ENCODE results near the gene SLC8A3. TPM values are rescaled to one million over a fixed set of nuclear protein-coding genes. Genes with fewer than 3 reads are reported as not detected.
"Not testable (repeated sequence)": the region's sequence is repeated elsewhere in the genome, so short reads cannot be mapped to it uniquely, and the experiment has no call there.

SLC8A3 gene, protein sequence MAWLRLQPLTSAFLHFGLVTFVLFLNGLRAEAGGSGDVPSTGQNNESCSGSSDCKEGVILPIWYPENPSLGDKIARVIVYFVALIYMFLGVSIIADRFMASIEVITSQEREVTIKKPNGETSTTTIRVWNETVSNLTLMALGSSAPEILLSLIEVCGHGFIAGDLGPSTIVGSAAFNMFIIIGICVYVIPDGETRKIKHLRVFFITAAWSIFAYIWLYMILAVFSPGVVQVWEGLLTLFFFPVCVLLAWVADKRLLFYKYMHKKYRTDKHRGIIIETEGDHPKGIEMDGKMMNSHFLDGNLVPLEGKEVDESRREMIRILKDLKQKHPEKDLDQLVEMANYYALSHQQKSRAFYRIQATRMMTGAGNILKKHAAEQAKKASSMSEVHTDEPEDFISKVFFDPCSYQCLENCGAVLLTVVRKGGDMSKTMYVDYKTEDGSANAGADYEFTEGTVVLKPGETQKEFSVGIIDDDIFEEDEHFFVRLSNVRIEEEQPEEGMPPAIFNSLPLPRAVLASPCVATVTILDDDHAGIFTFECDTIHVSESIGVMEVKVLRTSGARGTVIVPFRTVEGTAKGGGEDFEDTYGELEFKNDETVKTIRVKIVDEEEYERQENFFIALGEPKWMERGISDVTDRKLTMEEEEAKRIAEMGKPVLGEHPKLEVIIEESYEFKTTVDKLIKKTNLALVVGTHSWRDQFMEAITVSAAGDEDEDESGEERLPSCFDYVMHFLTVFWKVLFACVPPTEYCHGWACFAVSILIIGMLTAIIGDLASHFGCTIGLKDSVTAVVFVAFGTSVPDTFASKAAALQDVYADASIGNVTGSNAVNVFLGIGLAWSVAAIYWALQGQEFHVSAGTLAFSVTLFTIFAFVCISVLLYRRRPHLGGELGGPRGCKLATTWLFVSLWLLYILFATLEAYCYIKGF
- 0.06 TPM in 1 of 2 replicates, not detected in the other for total RNA-seq

DNA sequence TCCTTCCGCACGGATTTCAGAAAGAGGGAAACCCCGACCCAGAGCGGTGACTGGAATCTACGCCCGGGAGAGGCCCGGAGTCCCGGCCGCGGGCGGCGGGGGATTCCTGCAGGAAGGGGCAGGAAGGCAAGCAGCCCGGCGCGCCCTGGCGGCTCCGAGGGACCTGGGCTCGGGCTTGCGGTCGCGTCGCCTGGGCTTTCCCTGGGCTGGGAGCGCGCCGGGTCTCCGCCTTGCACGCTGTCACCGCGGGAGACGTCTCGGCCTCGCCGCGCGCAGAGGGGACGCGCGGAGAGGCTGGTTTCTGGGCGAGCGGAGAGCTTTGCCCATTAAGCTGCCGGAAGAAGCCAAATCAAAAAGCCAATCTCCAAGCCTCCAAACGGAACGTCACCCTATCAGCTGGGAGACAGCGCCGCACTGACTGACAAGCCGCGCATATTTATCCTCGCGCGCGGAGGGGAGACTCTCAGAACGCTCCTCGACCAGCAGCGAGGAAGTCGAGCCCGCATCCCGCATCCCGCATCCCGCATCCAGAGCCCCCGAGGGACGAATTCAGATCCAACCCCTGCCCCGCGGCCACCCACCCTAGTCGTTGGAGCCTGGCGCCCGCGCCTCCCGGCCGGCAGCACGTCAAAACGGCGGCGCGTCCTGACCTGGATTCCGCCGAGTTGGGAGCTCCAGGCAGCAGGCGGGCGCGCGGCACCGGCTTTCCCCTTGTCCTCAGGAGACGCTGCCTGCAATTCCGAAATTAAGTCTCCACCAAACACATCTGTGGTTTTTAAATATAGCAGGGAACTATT lies at the start of gene SLC8A3:
Gene SLC8A3, minus strand, starts transcription at position 293 of the 797 bp plus-strand sequence. CDS start 20,529 bp downstream, outside the sequence.
- no peak for DNase-seq (ENCODE audit: extremely low read depth, low read depth, low spot score)

DNA sequence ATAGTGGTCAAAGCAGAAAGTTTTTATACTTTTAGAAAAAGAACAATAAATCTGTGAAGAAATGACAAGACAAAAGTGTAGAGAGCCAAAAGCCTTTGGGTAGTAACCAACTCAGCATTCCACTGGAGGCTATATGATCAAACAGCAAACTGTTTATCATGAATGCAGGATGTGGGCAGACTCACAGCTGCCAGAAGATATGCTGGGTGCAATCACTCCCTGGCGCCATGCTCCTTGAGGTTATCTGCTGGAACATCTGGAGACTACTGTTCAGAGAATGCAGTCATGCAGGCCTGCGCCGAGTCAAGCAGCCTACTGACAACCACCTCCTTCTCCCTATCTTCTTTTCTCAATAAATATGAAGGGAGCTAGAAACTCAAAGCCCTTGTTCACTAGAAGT lies 49.0 kb upstream of the SLC8A3 start:
- no peak for DNase-seq (ENCODE audit: extremely low read depth, low read depth, low spot score)

DNA sequence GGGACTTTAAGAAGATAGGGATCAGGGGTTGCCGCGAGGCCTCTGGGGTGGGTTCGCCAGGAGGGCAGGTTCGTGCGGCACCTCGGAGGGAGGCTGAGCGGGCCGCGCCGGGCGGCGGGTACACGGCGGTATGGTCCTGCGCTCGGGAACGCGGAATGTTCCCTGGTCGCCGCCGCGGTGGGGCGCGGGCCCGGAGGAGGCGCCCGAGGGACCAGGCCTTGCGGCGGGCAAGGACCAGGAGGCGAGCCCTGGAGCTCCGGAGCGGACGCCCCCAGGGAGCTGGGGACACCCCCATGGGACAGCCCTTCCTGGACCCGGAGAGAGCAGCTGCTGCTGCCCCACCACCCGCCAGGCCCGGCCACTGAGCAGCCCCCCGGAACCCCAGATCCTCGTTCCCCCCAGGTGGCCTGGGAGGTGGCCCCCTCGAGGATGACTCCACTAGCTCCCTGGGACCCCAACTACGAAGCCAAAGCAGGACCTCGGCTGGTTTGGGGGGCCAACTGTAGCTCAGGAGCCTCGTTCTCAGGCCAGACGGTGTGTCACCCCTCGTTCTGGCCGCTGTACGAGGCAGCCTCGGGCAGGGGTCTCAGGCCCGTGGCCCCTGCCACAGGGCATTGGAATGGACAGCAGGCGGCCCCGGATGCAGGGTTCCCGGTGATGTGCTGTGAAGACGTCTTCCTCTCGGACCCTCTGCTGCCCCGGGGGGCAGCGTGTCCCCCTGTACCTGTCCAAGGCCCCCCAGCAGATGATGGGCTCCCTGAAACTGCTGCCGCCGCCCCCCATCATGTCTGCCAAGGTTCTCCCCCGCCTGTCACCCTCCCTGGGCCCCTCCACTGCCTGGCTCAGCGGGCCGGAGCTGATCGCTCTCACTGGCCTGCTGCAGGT lies 45.6 kb upstream of the SLC8A3 start:
- DNase-seq (ENCODE audit: extremely low read depth, low read depth, low spot score), result no peak

DNA sequence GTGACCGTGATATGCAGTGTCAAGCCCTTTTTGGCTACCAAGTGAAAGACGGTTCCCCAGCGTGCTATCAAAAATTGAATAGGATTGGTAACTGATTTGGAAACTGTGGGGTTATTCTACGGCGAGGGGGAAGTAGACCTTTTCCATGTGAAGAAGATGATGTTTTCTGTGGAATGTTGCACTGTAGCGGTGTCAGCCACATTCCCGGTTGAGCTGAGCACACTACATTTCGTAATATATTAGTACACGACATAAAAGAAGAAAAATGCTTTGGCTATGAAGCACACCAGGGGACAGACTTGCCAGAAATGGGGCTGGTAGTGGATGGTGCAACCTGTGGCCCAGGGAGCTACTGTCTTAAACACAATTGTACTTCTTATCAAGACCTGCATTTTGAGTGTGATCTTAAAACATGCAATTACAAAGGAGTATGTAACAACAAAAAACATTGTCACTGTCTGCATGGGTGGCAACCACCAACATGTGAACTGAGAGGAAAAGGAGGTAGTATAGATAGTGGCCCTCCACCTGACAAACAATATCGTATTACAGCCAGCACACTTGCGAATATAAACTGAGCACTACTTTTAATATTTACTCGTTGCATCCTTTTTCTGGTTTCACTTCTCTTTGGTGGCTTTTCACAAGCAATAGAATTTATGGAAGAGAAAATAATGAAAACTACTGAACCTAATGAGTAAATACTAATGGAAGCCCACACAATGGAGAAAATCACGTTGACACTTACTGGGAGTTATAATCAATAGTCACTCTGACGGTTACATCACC lies 43.2 kb upstream of the SLC8A3 start:
- not testable (repeated sequence) for DNase-seq (ENCODE audit: extremely low read depth, low read depth, low spot score)

DNA sequence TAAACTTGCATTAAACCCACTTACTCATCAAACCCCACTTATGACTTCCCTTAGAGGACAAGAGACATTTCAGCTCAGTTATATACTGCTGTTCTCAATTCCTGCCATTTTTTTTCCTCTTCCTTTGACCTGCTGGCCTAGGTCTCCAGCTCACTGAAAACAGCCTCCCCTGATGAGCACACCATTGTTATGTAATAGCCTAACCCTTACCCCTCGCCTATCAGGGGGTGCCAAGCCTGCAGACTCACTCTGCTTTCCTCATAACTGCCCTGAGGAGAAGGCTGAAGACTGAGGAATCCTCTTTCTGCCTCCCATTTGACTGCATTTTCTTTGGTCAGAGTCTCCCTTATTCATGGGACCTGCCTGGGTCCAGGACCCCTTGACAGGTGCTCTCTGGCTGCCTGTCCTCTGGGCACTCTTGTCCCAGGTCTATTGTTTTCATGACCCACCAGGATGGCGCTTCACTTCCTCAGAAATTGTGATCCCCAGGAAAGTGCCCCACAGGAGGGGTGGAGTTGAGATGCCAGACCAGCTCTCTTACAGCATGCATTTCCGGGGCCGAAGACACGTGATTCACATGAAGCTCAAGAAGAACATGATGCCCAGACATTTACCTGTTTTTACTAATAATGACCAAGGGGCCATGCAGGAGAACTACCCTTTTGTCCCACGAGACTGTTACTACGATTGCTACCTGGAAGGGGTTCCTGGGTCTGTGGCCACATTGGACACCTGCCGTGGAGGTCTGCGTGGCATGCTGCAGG lies 41.3 kb upstream of the SLC8A3 start:
- DNase-seq (ENCODE audit: extremely low read depth, low read depth, low spot score), result not testable (repeated sequence)

DNA sequence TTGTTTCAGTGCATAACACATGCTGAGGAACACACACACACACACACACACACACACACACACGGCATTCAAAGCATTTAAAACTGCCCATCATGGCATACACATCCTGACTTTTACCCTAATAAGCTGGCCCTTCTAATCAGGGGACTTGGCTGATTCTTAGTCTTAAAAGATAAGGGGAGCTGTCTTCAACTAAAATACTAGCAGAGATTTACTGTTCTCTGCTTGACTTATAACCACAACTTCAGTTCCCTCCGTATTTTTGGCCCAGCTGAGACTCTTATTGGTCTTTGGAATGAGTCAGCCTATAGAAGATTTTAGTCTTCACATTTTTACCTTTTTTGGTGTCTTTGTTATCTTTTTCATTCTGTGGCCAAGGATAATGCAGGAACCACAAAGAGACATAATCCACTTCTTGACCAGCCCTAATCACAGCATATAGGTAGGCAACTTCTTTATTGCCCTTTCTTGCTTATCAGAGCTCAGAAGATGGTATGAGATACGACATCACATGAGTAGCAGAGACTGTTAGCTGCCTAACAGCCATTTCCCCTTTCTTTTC lies 25.1 kb upstream of the SLC8A3 start:
- DNase-seq (ENCODE audit: extremely low read depth, low read depth, low spot score), result no peak

DNA sequence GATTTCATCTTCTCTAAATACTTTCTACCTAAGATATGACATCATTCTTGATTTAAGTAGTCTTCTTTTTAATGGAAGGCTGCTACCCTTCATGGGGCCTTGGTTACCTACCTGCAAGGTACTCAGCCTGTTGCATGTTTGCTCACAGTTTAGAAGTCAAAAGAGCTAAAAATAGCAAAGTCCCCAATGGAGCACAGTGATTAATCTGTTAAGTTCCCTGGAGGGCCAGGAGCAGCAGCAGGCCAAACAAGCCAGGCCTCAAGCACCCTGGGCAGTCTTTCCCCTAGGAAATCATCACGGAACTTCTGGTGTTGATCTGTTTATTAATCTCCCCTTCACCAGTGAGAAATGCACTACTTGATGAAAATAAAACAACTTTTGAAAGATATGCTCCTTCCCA lies 24.0 kb upstream of the SLC8A3 start:
- DNase-seq (ENCODE audit: extremely low read depth, low read depth, low spot score), result no peak

DNA sequence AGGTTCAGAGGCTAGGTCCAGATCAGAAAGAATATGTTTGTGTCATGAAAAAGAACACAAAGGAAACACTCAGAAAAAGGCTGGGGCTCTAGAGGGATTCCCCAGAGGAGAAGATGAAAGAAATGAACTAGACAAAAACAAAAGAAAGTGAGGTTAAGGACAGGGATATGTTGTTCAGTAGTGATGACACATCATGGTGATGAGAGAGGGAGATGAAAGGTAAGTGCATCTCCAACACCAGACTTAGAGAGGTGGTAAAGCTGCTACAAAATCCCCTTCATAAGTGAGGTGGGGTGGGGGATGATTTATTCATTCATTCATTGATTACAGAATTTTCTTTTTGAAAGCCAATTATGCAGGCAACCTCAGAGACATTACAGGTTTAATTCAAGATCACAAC lies 19.6 kb upstream of the SLC8A3 start:
- no peak for DNase-seq (ENCODE audit: extremely low read depth, low read depth, low spot score)

DNA sequence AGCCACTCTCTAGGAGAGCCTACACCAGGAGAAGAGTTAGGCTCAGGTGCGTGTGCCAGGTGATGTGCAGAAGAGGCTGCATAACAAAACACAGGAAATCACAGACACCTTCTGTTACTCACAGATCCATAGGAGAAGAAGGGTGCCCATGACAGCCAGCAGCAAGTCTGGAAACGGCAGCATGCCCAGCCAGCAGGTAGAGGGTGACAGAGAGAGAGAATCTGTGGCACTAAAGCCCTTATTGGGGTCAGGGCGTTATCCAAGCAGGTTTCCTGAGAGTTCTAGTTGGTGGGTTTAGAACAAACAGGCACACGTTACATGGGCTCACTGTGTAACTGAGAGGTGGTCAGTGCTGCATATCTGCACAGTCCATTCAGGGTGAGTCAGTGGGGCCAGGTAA lies 14.9 kb upstream of the SLC8A3 start:
- no peak for DNase-seq (ENCODE audit: extremely low read depth, low read depth, low spot score)

DNA sequence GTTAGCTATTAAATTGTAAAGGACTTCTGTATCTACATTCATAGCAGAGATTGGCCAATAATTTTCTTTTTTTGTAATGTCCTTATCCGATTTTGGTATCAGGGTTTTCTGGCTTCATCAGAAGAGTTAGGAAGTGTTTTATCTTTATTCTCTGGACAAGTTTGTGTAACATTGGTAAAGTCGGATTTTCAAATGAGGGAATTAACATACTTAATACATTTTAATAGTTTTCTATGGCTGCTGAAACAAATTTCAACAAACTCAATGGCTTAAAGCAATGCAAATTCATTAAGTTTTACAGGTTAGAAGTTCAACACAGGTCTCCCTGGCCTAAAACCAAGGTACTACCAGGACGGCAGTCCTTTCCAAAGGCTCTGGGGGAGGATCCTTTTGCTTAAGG lies 13.2 kb upstream of the SLC8A3 start:
- DNase-seq (ENCODE audit: extremely low read depth, low read depth, low spot score), result no peak

DNA sequence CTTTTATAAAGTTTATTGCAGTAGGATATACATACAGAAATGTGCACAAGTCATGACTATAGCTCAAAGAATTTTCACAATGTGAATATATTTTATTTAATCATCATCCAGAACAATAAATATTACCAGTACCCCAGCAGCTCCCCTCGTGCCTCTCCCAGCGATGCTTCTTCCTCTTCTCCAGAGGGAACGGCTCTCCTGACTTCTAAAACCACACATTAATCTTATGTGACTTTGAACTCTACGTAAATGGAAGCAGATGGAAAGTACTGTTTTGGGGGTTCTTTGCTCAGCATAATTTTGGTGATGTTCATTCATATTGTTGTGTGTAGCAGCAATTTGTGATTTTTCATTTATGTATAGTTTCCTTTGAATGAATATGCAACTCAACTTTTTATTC lies 4.6 kb upstream of the SLC8A3 start:
- DNase-seq (ENCODE audit: extremely low read depth, low read depth, low spot score), result no peak

DNA sequence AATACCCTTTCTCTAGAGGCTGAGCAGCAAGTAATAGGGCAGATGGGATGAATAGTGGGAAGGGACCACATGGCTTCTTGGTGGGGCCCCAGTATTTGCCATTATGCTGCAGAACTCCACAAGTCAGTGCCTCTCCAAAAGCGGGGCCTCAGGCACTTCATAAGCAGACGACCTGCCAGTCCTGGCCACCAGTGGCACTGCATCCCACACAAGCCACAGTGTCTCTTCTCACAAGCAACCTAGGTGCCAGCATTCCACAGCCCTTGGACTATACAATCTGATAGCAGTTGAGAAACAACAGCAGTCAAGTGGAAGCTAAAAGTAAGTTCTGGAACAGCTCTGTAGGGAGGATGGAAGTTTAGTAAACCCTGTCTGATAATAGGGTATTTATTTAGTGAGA lies 4.2 kb upstream of the SLC8A3 start:
- DNase-seq (ENCODE audit: extremely low read depth, low read depth, low spot score), result no peak

DNA sequence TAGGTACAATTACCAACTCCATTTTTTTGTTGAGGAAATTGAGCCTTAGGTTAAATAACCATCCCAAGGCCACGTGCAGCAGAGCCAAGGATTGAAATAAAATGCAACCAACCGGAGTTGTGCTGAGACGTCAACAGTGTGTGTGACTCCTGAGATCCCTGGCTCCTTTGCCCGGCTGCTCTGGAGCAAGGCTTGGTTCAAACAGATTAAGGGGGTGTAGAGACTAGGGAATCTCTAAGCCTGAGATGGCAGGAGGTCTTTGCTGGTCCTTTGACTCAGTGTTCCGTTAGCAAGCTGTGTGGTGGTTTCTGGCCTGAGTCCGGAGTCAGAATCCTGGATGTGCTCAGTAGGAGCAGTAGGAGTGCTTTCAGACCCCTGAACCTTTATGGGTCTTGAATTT lies 1.4 kb upstream of the SLC8A3 start:
- no peak for DNase-seq (ENCODE audit: extremely low read depth, low read depth, low spot score)

DNA sequence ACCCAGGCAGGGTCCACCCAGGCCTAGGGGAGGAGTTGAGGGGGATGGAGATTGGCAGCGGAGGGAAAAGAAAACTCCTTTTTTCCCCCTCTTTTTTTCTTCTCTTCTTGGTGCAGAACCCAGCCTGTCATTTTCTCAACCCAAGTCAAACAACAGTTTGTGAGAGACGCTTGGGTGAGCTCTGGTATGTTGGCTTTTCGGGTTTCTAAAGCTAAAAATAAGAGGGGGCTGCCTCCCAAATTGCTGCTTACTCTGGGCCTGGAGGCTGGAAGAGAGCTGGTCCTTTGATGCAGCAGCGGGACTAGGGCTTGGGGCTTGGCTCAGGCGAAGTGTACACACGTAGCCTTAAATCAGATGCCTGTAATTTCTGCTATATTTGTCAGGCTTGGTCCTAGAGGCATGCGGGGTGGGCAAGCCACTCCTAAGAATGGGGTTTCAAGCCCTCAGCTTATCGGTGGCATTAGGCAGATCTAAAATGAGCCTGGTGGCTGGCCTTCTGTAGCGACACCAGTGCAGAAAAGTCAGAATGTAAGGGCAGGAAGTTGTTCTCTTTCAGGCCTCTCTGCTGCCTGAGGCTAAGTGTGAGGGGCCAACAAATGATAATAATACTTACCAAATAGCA lies 816 bp upstream of the SLC8A3 start:
- no peak for DNase-seq (ENCODE audit: extremely low read depth, low read depth, low spot score)

DNA sequence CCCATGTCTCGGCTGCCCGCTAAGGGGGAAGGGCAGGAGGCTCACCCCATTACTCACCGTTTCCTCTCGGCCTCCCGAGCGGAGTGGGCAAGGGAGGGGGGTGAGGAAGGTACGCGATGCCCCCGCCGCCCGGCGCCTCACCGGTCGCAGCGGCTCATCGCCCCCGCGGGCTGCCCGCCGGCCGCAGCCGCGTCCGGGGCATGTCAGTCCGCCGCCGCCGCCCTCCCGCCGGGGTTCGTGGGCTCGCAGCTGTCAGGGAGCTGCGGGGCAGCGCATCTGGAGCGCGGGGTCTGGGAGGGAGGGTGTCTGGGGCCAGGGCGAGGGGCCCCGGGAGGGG lies 461 bp downstream of the SLC8A3 start:
- DNase-seq (ENCODE audit: extremely low read depth, low read depth, low spot score), result no peak

DNA sequence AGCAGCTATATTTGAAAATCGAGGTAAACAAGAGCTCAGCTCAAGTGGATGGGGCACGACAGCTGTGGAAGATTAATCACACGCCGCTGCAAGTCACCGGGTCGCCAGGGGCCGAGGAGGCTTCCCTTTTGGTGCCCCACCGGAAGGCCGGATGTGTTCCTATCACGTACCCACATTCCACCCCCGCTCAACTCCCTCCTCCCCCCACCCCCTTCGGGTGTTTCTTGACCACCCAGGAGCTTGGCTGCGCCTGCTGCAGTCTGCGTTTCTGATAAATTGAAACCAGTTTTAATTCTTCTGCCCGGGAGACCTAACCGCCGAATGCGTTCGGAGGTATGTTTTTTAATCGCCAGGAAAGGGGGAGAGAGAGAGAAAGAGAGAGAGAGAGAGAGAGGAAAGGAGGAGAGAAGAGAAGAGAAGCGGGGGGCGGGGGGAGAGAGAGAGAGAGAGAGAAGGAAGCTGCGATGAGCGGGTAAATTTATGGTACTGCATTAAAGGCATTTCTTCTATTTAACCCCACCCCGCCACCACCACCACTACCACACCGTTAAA lies 1.8 kb downstream of the SLC8A3 start:
- DNase-seq (ENCODE audit: extremely low read depth, low read depth, low spot score), result no peak

DNA sequence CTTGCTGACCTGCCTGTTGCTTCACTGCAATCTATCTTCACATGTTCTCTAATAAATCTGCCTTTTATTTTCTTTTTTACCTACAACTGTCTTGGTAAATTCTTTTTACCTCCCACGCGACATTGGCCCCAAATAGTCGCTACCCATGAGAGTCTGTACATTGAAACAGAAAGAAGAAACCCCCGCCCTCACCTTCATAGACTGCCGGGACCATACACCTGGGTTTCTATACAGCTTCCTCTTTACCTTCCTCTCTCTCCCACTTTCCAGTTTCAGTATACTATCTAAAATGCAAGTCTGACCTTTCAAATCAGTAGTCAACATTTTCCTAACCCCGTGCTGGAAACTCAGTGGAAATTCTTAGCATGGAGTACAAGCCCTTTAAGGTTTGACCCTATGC lies 4.8 kb downstream of the SLC8A3 start:
- DNase-seq (ENCODE audit: extremely low read depth, low read depth, low spot score), result no peak

DNA sequence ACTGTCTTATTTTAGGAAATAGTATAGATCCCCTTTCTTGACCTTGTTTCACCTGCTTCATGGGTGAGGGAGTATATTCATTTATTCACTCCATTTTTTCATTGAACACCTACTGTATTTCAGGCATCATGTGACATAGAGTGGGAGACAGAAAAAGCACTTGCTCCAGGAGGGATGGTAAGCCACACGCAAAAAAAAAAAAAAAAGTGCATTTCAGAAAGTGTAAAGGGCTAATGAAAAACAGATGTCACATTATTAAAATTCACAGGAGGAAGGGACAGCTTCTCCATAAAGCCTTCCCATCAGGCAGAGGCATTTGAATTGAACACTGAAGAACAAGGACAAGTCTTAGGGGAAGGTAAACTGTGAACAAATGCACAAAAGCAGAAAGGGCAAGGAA lies 7.5 kb downstream of the SLC8A3 start:
- DNase-seq (ENCODE audit: extremely low read depth, low read depth, low spot score), result no peak
